HCT116 (cell line): ENCODE data around the gene DNAAF8. TPM values are rescaled to one million over a fixed set of nuclear protein-coding genes. Genes with fewer than 3 reads are reported as not detected.

Experiments
- ATAC-seq: fragments of 200-7000 bp; cut with Tn5 transposase; 2 replicates; pipeline ENCODE4 v1.9.1; 2020; ENCODE audit warnings: mild to moderate bottlenecking, moderate library complexity
- BruUV-seq: library from RNA; stranded (reverse); fragments of 400-500 nt; replicated peaks from 2 replicates; lab custom pipeline; 2021; lab: Mats Ljungman, UMichigan
- CTCF ChIA-PET: fragments of 300-600 bp; sonication (Branson Sonifier 250); formaldehyde crosslinking; loops from one replicate; lab custom pipeline; 2021; ENCODE audit warnings: antibody characterized with exemption; lab: Charles Lee
- POLR2A ChIA-PET: fragments of 300-600, 350-600 bp; sonication (Branson Sonifier 250); formaldehyde crosslinking; loops from one replicate; lab custom pipeline; 2021; ENCODE audit warnings: antibody characterized with exemption; lab: Charles Lee
- RAD21 ChIA-PET, 2 experiments: fragments of 300-600 bp; sonication (Branson Sonifier 250); formaldehyde crosslinking; loops; one replicate each; lab custom pipeline; 2023; ENCODE audit warnings: low total read pairs in 2 of 2; ENCODE audit not compliant: uncharacterized antibody in 2 of 2, unreplicated experiment in 2 of 2, low non-redundant PET in 1 of 2; lab: Charles Lee
- DNase-seq: peaks from one replicate; pipeline ENCODE4 v3.0.0-alpha.2; 2010; ENCODE audit warnings: low read depth, low spot score
- H2AFZ ChIP-seq: fragments of 200-600 bp; shearing (Covaris generic), sonication (generic); 2 replicates; pipeline ENCODE4 v1.6.1; 2017; ENCODE audit warnings: low read depth, mixed run types, mixed read lengths, antibody characterized with exemption, low read length; ENCODE audit not compliant: poor library complexity, severe bottlenecking
- H3K27ac ChIP-seq: 2 replicates; pipeline ENCODE4 v1.5.1; 2012; ENCODE audit warnings: low read depth, low read length
- H3K27me3 ChIP-seq: fragments of 200-600 bp; sonication (generic); 2 replicates; pipeline ENCODE4 v1.6.1; 2016; ENCODE audit warnings: mixed run types, low read length, mixed read lengths; ENCODE audit not compliant: insufficient read depth
- H3K36me3 ChIP-seq, 2 experiments: fragments of 200-500 bp in 1 of 2; fragments of 200-600 bp in 1 of 2; sonication (Bioruptor generic) in 1 of 2; sonication (generic) in 1 of 2; 2 replicates each; pipeline versions ENCODE4 v1.5.1 to v1.6.1; 2014 to 2016; ENCODE audit warnings: low read length in 2 of 2, inconsistent platforms in 1 of 2, mixed read lengths in 1 of 2, mixed run types in 1 of 2; ENCODE audit not compliant: insufficient read depth in 2 of 2, control insufficient read depth in 1 of 2
- H3K4me1 ChIP-seq, 2 experiments: fragments of 200-600 bp in 1 of 2; sonication (generic) in 1 of 2; 2 replicates each; pipeline versions ENCODE4 v1.5.1 to v1.6.1; 2012 to 2017; ENCODE audit warnings: low read length in 2 of 2, inconsistent platforms in 1 of 2, mild to moderate bottlenecking in 1 of 2, mixed read lengths in 1 of 2, mixed run types in 1 of 2, moderate library complexity in 1 of 2; ENCODE audit not compliant: insufficient read depth in 2 of 2, control insufficient read depth in 1 of 2
- H3K4me2 ChIP-seq: fragments of 200-600 bp; sonication (generic); 2 replicates; pipeline ENCODE4 v1.6.1; 2017; ENCODE audit warnings: mixed run types, low read length, mixed read lengths
- H3K4me3 ChIP-seq, 2 experiments: fragments of 200-600 bp in 1 of 2; sonication (generic) in 1 of 2; replicated peaks in 1 of 2; 2 replicates each; pipeline ENCODE4 v1.5.1; 2011 to 2016; ENCODE audit warnings: low read length in 2 of 2, control low read depth in 1 of 2, low read depth in 1 of 2, mild to moderate bottlenecking in 1 of 2, mixed read lengths in 1 of 2, mixed run types in 1 of 2
- H3K79me2 ChIP-seq: fragments of 200-600 bp; sonication (generic); 2 replicates; pipeline ENCODE4 v1.6.1; 2017; ENCODE audit warnings: mild to moderate bottlenecking, mixed run types, low read length, moderate library complexity, mixed read lengths; ENCODE audit not compliant: insufficient read depth
- H3K9ac ChIP-seq: fragments of 200-600 bp; sonication (generic); 2 replicates; pipeline ENCODE4 v1.6.1; 2016; ENCODE audit warnings: low read length, mixed read lengths
- H3K9me2 ChIP-seq: fragments of 200-600 bp; sonication (generic), shearing (Covaris generic); 2 replicates; pipeline ENCODE4 v1.6.1; 2017; ENCODE audit warnings: mixed run types, mild to moderate bottlenecking, moderate library complexity; ENCODE audit not compliant: insufficient read depth
- H3K9me3 ChIP-seq, 2 experiments: fragments of 200-500 bp in 1 of 2; fragments of 200-600 bp in 1 of 2; sonication (Bioruptor generic) in 1 of 2; sonication (generic) in 1 of 2; 2 replicates each; pipeline ENCODE4 v1.6.1; 2014 to 2017; ENCODE audit warnings: low read length in 2 of 2, mixed read lengths in 2 of 2, inconsistent platforms in 1 of 2, low read depth in 1 of 2, mild to moderate bottlenecking in 1 of 2, mixed run types in 1 of 2, moderate library complexity in 1 of 2; ENCODE audit not compliant: control insufficient read depth in 1 of 2, insufficient read depth in 1 of 2
- H4K20me1 ChIP-seq: fragments of 200-600 bp; sonication (generic), shearing (Covaris generic); 2 replicates; pipeline ENCODE4 v1.6.1; 2017; ENCODE audit warnings: mixed run types, mild to moderate bottlenecking, moderate library complexity; ENCODE audit not compliant: insufficient read depth
- CEBPB ChIP-seq: IDR thresholded peaks from 2 replicates; pipeline ENCODE4 v1.6.1; 2012; ENCODE audit warnings: low read depth
- CTCF ChIP-seq, 3 experiments: fragments of 200-600 bp in 1 of 3; sonication (generic) in 1 of 3; IDR thresholded peaks in 2 of 3; conservative IDR thresholded peaks in 1 of 3; 2 replicates each; pipeline ENCODE4 v1.5.1; 2012 to 2017; ENCODE audit warnings: low read depth in 2 of 3, low read length in 2 of 3, antibody characterized with exemption in 1 of 3, borderline replicate concordance in 1 of 3, control low read depth in 1 of 3, mild to moderate bottlenecking in 1 of 3, mixed read lengths in 1 of 3, mixed run types in 1 of 3, moderate library complexity in 1 of 3; ENCODE audit not compliant: insufficient read depth in 1 of 3
- EZH2 ChIP-seq: fragments of 200-600 bp; sonication (generic); IDR thresholded peaks from 2 replicates; pipeline ENCODE4 v1.6.1; 2017; ENCODE audit warnings: antibody characterized with exemption, mixed run types
- FOSL1 ChIP-seq: IDR thresholded peaks from 2 replicates; pipeline ENCODE4 v1.6.1; 2012; ENCODE audit warnings: low read depth
- JUND ChIP-seq: IDR thresholded peaks from 2 replicates; pipeline ENCODE4 v1.6.1; 2012
- POLR2A ChIP-seq: IDR thresholded peaks from 2 replicates; pipeline ENCODE4 v1.7.0; 2011; ENCODE audit warnings: borderline replicate concordance; ENCODE audit not compliant: insufficient read depth, insufficient read length; ENCODE audit errors: extremely low read depth
- POLR2AphosphoS5 ChIP-seq: IDR thresholded peaks from 2 replicates; pipeline ENCODE4 v1.6.1; 2011; ENCODE audit warnings: mild to moderate bottlenecking, low read depth, low read length, moderate library complexity
- SIN3A ChIP-seq: IDR thresholded peaks from 2 replicates; pipeline ENCODE4 v1.6.1; 2012; ENCODE audit warnings: low read depth
- SRF ChIP-seq: IDR thresholded peaks from 2 replicates; pipeline ENCODE4 v1.6.1; 2012; ENCODE audit warnings: low read depth
- ZBTB33 ChIP-seq: IDR thresholded peaks from 2 replicates; pipeline ENCODE4 v1.6.1; 2011; ENCODE audit warnings: mild to moderate bottlenecking, low read length, moderate library complexity; ENCODE audit not compliant: insufficient replicate concordance; ENCODE audit errors: extremely low read depth
- ZFX ChIP-seq: fragments of 450-650 bp; IDR thresholded peaks from 2 replicates; pipeline ENCODE4 v1.6.1; 2017
- intact Hi-C: fragments of 100-400 bp; cut with micrococcal nuclease; formaldehyde crosslinking; loops from 2 replicates; pipeline ENCODE4 v1.10.0; 2022
- total RNA-seq: library from RNA; stranded (reverse); gene quantifications from one replicate; pipeline ENCODE4 v1.2.1, GENCODE V29; 2021; ENCODE audit not compliant: unreplicated experiment

DNAAF8 gene
- total RNA-seq, 1 experiment from 2014 or later, result 1.0 TPM

GRCh38 chr16:4746991-4747574 lies 12.7 kb downstream of the DNAAF8 start (continued):
- no peak for TF ChIP-seq ZBTB33
- TF ChIP-seq ZFX, result no peak
- no peak for TF ChIP-seq POLR2A
- no peak for TF ChIP-seq SRF
- TF ChIP-seq, all 23 proteins: peak for 0

GRCh38 chr16:4747906-4748681 lies 13.8 kb downstream of the DNAAF8 start:
- Histone ChIP-seq H3K9ac (no peak overlapping the region), H3K4me3 (no peak overlapping the region), H3K36me3 (peaks cover 0 to 8% of the 10 kb centered on the region in 2 experiments; a peak in 3 of 4 replicates), H2AFZ (no peak overlapping the region), H3K4me1 (no peaks in the 10 kb centered on the region), H3K4me2 (no peak overlapping the region), H3K9me3 (no peaks in the 10 kb centered on the region), H3K27me3 (no peaks in the 10 kb centered on the region), H3K9me2 (no peaks in the 10 kb centered on the region), H3K27ac (no peak overlapping the region), H3K79me2 (no peaks in the 10 kb centered on the region), H4K20me1 (no peaks in the 10 kb centered on the region)
- intact Hi-C loops, result no loop called here
- RAD21 ChIA-PET, result no interaction called here
- ATAC-seq (no peak), DNase-seq (no peak)
- CTCF ChIA-PET, result no interaction called here
- TSS peak; percentile 19 for BruUV-seq
- TF ChIP-seq CTCF (IDR thresholded peaks at IDR 0.05 in 2 of 3, conservative IDR thresholded peaks at IDR 0.05 in 1 of 3; ENCODE audit: borderline replicate concordance in 1 of 3, insufficient read depth in 1 of 3, low read depth in 2 of 3, low read length in 2 of 3) (no peak), EZH2 (no peak), JUND (no peak), SIN3A (no peak), CEBPB (no peak), POLR2AphosphoS5 (0 out of 2 replicates have a peak, but pooled peaks have one; percentile 4), FOSL1 (no peak)
- POLR2A ChIA-PET, result interaction anchor here (1.3 kb wide), 1 partner anchor 14 kb away, joined by 3 read pairs; the partner anchor contains the start of genes ANKS3 and DNAAF8
